CD4-positive, alpha-beta T cell treated with Interleukin-10 for 1 hour (primary cell): ENCODE results near the gene MBNL1.
"Not testable (repeated sequence)": the region's sequence is repeated elsewhere in the genome, so short reads cannot be mapped to it uniquely, and the experiment has no call there.

ENCODE experiments used
- DNase-seq: peaks from one replicate; pipeline ENCODE4 v3.0.0-alpha.2; 2020

MBNL1 gene

GRCh38 chr3:152355744-152356665 is 87.3 kb downstream of the MBNL1 start:
- DNase-seq: no peak

DNA sequence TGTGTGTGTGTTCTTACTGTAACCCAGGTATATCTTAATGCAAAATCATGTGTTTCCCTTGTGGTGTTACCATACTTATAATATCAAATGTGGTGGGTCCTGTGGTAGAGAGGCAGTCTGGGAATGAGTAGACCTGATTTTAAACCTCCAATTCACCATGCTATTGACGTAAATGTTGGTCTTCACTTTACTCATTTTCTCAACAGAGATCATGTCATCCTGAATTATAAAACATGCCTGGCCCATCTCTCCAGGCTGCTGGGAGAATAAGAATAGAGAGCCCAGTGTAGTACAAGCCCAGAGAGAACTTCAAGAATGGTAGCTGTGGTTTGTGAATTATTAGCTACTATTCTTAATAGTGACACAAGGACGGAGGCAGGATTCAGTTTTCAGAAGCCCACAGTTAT is 88.1 kb downstream of the MBNL1 start:
- no peak for DNase-seq

GRCh38 chr3:152357587-152357986 is 88.9 kb downstream of the MBNL1 start:
- DNase-seq: no peak

DNA sequence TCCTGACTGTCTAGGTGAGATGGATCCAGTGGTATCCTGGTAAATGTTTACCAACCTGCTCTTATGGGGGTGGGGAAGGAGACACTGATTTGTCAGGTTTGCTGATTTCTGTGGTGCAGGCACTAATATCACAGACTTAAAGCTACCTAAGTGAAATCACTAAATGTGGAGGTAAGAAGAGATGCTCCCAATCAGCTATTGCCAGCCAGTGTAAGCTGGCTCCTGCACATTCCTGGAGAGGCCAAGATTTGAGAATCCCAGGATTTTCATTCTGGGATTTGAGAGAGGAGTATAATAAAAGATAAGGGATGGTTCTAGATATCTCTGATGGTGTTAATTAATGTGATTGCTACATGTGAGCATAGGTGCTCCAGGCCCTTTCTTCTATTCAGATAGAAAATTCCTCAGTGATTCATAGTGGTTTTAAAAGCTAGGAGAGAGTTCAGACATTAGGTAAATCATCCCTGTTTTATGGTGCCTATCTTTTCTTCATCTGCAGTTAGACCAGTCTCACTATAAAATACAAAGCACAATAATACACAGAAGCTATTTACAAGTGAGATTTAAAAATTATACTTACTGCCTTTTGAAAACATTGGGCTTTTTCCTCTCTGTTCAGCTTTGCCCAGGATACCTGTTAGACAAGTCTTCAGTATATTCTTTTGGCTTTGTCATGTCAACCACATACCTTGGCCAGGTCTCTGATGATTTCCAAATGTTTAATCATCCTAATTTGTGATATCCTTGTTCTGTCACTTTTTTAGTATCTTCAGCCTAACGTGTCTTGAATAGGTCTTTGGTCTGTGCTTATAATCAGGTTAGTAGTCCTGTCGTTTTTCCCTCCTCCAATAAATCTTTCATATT is 90.9 kb downstream of the MBNL1 start:
- no peak for DNase-seq

- no peak for DNase-seq
Observed at GRCh38 chr3:152360302-152360701, 91.6 kb downstream of the MBNL1 start.

GRCh38 chr3:152360966-152361365 is 92.2 kb downstream of the MBNL1 start:
- no peak for DNase-seq

GRCh38 chr3:152362086-152362485 is 93.4 kb downstream of the MBNL1 start:
- no peak for DNase-seq

GRCh38 chr3:152364237-152364636 is 95.5 kb downstream of the MBNL1 start:
- no peak for DNase-seq

- no peak for DNase-seq
Observed at GRCh38 chr3:152365126-152365525, 96.4 kb downstream of the MBNL1 start.

GRCh38 chr3:152365766-152366593 is 97.3 kb downstream of the MBNL1 start:
- DNase-seq: no peak

GRCh38 chr3:152367192-152367591 is 98.5 kb downstream of the MBNL1 start:
- not testable (repeated sequence) for DNase-seq

GRCh38 chr3:152372633-152373032 is 103.9 kb downstream of the MBNL1 start:
- not testable (repeated sequence) for DNase-seq

- no peak for DNase-seq
Observed at GRCh38 chr3:152373379-152373778, 104.7 kb downstream of the MBNL1 start.

DNA sequence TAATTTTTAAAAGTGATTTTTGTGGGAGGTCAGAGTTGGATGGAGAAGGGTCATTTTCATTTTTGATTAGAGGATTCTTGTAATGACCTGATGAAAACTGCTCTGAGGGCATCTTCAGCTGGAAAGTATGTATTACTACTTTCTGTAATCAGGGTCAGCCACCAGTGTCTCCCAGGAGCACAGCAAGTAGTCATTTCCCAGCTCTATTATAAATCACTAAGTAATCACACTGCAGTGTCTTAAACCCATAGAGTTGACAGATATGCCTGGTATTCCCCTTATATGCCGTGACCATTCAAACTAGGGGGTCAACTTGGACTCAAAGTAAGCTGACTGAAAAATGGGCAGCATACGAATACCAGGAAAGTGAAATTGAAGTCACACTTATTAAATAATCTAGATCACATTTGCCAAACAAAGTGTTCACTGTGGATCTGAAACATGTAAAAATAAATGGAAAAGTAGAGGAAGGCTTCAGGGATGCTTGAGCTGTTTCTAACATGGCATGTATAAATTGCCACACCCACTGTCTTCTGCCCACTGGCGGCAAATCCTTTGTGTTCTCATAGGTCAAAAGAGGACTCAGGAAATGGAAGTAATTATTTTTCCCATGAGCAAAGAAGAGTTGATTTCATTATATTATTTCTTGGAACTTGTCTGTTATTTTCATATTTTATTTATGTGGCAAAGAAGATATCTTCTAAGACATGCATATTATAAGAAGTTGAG is 105.7 kb downstream of the MBNL1 start:
- DNase-seq: no peak

DNA sequence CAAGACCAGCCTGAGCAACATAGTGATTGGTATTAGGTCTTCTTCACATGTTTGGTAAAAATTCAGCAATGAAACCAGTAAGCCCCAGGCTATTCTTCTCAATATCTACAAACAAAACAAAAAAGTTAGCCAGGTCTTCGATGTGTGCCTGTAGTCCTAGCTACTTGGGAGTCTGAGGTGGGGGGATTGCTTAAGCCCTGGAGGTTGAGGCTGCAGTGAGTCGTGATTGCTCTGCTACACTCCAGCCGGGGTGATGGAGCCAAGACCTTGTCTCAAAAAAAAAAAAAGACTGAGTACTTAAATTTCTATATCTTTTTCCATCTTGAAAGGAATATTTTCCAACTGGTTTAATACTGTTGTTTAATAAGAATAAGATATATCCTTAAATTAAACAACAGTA is 106.8 kb downstream of the MBNL1 start:
- DNase-seq: no peak

- DNase-seq: peak; percentile 18
Observed at GRCh38 chr3:152376351-152377183, 107.8 kb downstream of the MBNL1 start.

DNA sequence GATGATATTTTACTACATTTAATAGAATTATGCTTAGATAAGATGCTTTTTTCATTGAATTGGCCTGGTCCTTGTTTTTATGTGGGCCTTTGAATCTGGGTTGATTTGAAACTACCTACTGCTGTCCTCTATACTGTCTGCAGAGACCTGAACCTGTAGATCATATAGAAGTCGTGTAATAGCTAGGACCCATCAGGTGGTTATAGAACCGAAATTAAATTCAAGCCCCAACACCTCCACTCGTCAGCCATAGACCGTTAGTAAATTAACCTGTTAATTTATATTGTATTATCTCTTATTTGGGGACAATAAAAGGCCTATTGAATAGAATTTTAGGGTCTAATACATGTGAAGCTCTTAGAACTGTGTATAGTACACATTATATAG is 108.4 kb downstream of the MBNL1 start:
- DNase-seq: no peak

GRCh38 chr3:152379415-152380042 is 110.8 kb downstream of the MBNL1 start:
- no peak for DNase-seq

- no peak for DNase-seq
Observed at GRCh38 chr3:152380043-152380442, 111.3 kb downstream of the MBNL1 start.

- no peak for DNase-seq
Observed at GRCh38 chr3:152381881-152382295, 113.2 kb downstream of the MBNL1 start.
